Progenitor cell of endocrine pancreas (in vitro differentiated cells): ENCODE measurements around the gene EMP1. TPM values are rescaled to one million over a fixed set of nuclear protein-coding genes. Genes with fewer than 3 reads are reported as not detected.
A peak's percentile ranks its signal among the peaks of the same experiment; 100 is the strongest.

Source experiments
- DNase-seq: peaks from one replicate; pipeline ENCODE4 v3.0.0; 2021; ENCODE audit warnings: low spot score; ENCODE audit not compliant: unreplicated experiment
- H3K27ac Mint-ChIP-seq: 2 replicates; pipeline ENCODE4 v1.8.0; 2021; ENCODE audit warnings: mild to moderate bottlenecking, moderate library complexity, mixed read lengths
- H3K27me3 Mint-ChIP-seq: 2 replicates; pipeline ENCODE4 v1.8.0; 2021; ENCODE audit warnings: mixed read lengths
- H3K36me3 Mint-ChIP-seq: 2 replicates; pipeline ENCODE4 v1.8.0; 2022; ENCODE audit warnings: mixed read lengths; ENCODE audit not compliant: insufficient read depth
- H3K4me1 Mint-ChIP-seq: 2 replicates; pipeline ENCODE4 v1.8.0; 2021; ENCODE audit warnings: low read depth, mixed read lengths
- H3K4me3 Mint-ChIP-seq: 2 replicates; pipeline ENCODE4 v1.8.0; 2021; ENCODE audit warnings: low read depth, mild to moderate bottlenecking, moderate library complexity, mixed read lengths
- H3K9me3 Mint-ChIP-seq: 2 replicates; pipeline ENCODE4 v1.8.0; 2021; ENCODE audit warnings: low read depth, mixed read lengths
- CTCF ChIP-seq: fragments of 200-600 bp; sonication (generic); IDR thresholded peaks from one replicate; pipeline ENCODE4 v1.5.0; 2021; ENCODE audit warnings: antibody characterized with exemption, mild to moderate bottlenecking; ENCODE audit not compliant: unreplicated experiment
- total RNA-seq: library from RNA; stranded (reverse); gene quantifications from 2 replicates; pipeline ENCODE4 v1.2.1, GENCODE V29; 2021

The EMP1 gene
- total RNA-seq, 1 donor from 2014 or later: 0.31 TPM

GRCh38 chr12:13161172-13161571 is 35.4 kb upstream of the EMP1 start:
- Mint-ChIP-seq H3K36me3 (no peaks in the 10 kb centered on the region), H3K27ac (no peak overlapping the region), H3K4me3 (no peak overlapping the region), H3K4me1 (no peaks in the 10 kb centered on the region), H3K27me3 (peaks cover 18% of the 10 kb centered on the region), H3K9me3 (peaks cover 2% of the 10 kb centered on the region)
- peak; percentile 70 for TF ChIP-seq CTCF
- DNase-seq: no peak

- Mint-ChIP-seq H3K4me3 (no peak overlapping the region), H3K27ac (no peak overlapping the region), H3K36me3 (no peaks in the 10 kb centered on the region), H3K27me3 (peaks cover 7% of the 10 kb centered on the region), H3K4me1 (peaks cover 12% of the 10 kb centered on the region), H3K9me3 (no peaks in the 10 kb centered on the region)
- TF ChIP-seq CTCF: no peak
- no peak for DNase-seq
Measured at GRCh38 chr12:13162904-13163303, 33.6 kb upstream of the EMP1 start.

GRCh38 chr12:13163868-13164635 is 32.5 kb upstream of the EMP1 start:
- Mint-ChIP-seq H3K27ac (no peak overlapping the region), H3K9me3 (no peaks in the 10 kb centered on the region), H3K4me3 (no peak overlapping the region), H3K27me3 (peaks cover 7% of the 10 kb centered on the region), H3K36me3 (no peaks in the 10 kb centered on the region), H3K4me1 (peaks cover 12% of the 10 kb centered on the region)
- DNase-seq: no peak
- TF ChIP-seq CTCF: no peak

- Mint-ChIP-seq H3K36me3 (no peaks in the 10 kb centered on the region), H3K4me1 (peaks cover 12% of the 10 kb centered on the region), H3K4me3 (no peak overlapping the region), H3K27ac (no peak overlapping the region), H3K9me3 (no peaks in the 10 kb centered on the region), H3K27me3 (peaks cover 16% of the 10 kb centered on the region)
- no peak for DNase-seq
- no peak for TF ChIP-seq CTCF
Measured at GRCh38 chr12:13164921-13165616, 31.5 kb upstream of the EMP1 start.

GRCh38 chr12:13165617-13166041 is 30.9 kb upstream of the EMP1 start:
- no peak for TF ChIP-seq CTCF
- H3K4me3 Mint-ChIP-seq: no peak overlapping the region
- H3K27ac Mint-ChIP-seq: no peak overlapping the region
- DNase-seq: no peak
- H3K9me3 Mint-ChIP-seq: no peaks in the 10 kb centered on the region
- H3K27me3 Mint-ChIP-seq: peaks cover 20% of the 10 kb centered on the region
- H3K4me1 Mint-ChIP-seq: peaks cover 12% of the 10 kb centered on the region
- no peaks in the 10 kb centered on the region for H3K36me3 Mint-ChIP-seq
